Sigmoid colon (tissue), 7 donors: ENCODE measurements around the gene WIPF3. TPM values are rescaled to one million over a fixed set of nuclear protein-coding genes. Genes with fewer than 3 reads are reported as not detected.
A peak's percentile ranks its signal among the peaks of the same experiment; 100 is the strongest.

Experiments used
- DNase-seq: peaks from one replicate; pipeline ENCODE4 v3.0.0-alpha.2; 2019
- H3K27ac ChIP-seq, 4 donors: fragments of 200-600 bp; sonication (generic); one replicate each; pipeline ENCODE4 v1.5.1; 2016 to 2019; ENCODE audit warnings: mild to moderate bottlenecking in 1 of 4
- H3K27me3 ChIP-seq, 3 donors: fragments of 200-600 bp; sonication (generic); one replicate each; pipeline ENCODE4 v1.5.1; 2019; ENCODE audit warnings: mild to moderate bottlenecking in 1 of 3
- H3K36me3 ChIP-seq, 4 donors: fragments of 200-600 bp; sonication (generic); one replicate each; pipeline ENCODE4 v1.5.1; 2016 to 2019
- H3K4me1 ChIP-seq, 4 donors: fragments of 200-600 bp; sonication (generic); one replicate each; pipeline ENCODE4 v1.5.1; 2017 to 2019
- H3K4me3 ChIP-seq, 4 donors: fragments of 200-600 bp; sonication (generic); one replicate each; pipeline ENCODE4 v1.5.1; 2017 to 2019; ENCODE audit warnings: mild to moderate bottlenecking in 2 of 4, moderate library complexity in 1 of 4
- H3K9me3 ChIP-seq, 4 donors: fragments of 200-600 bp in 3 of 4; sonication (generic) in 3 of 4; one replicate each; pipeline versions ENCODE4 v1.5.1 to v1.6.1; 2013 to 2019
- EP300 ChIP-seq, 4 donors: sonication (generic); formaldehyde crosslinking; IDR thresholded peaks; one replicate each; pipeline ENCODE4 v1.6.1; 2017; ENCODE audit warnings: antibody characterized with exemption in 4 of 4
- POLR2A ChIP-seq, 2 donors: fragments of 450-650 bp; IDR thresholded peaks; one replicate each; pipeline ENCODE4 v1.6.1; 2016; ENCODE audit warnings: antibody characterized with exemption in 2 of 2, mild to moderate bottlenecking in 2 of 2, moderate library complexity in 2 of 2
- POLR2AphosphoS5 ChIP-seq, 4 donors: sonication (generic); formaldehyde crosslinking; IDR thresholded peaks; one replicate each; pipeline ENCODE4 v1.6.1; 2017; ENCODE audit warnings: antibody characterized with exemption in 4 of 4
- WGBS, 2 donors: extraction: QIAGEN DNeasy Blood & Tissue Kit; methylation state at CpG; one replicate each; pipeline ENCODE4 v1.1.7; 2013; 5-methylcytosine and 5-hydroxymethylcytosine counted together
- intact Hi-C: fragments of 100-400 bp; cut with DNase I; formaldehyde crosslinking; loops from one replicate; pipeline ENCODE4 v1.15.1; 2023
- polyA plus RNA-seq, 3 donors: library from polyadenylated mRNA; stranded (reverse); fragments of 200-250 nt; gene quantifications; one replicate each; pipeline ENCODE4 v1.2.3, GENCODE V29; 2013
- total RNA-seq, 4 donors: library from RNA; depleted of rRNA; stranded (reverse); fragments of >200 nt; gene quantifications; one replicate each; pipeline ENCODE4 v1.1.0, GENCODE V29; 2016
- TF ChIP-seq, protein P1 (sequence below), 4 experiments: fragments of 450-650 bp in 3 of 4; fragments of 200-600 bp in 1 of 4; IDR thresholded peaks; one replicate each; pipeline ENCODE4 v1.5.1; 2016 to 2019; ENCODE audit warnings: antibody characterized with exemption in 4 of 4, mild to moderate bottlenecking in 3 of 4, moderate library complexity in 2 of 4
- donor health status: healthy with polysubstance abuse.
- donor health status: Bipolar disorder and iron deficiency.
- donor health status: healthy.

Gene WIPF3
- total and polyA plus RNA-seq, 7 donors: 0.46 to 4.7 (median 0.71) TPM

DNA sequence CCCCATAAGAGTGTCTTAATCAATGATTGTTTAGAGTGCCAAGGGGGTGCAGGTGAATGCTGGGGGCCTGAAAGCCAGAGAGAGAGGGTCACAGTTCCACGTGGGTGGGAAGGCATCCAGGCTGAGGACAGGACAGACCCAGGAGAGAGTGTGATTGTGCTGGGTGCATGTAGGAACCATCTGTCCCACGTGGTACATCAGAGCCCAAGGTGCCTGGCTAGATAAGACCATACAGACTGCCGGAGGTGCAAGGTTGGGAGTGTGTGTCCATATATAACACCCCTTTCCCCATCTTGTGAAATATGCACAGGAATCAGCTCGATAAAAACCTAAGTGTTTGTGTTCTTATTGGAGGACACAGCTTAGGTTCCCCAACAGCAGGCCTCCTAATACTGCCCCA is 85.5 kb downstream of the WIPF3 start:
- 85 to 86% methylated on average over 4 of the region's 4 CpGs for WGBS, 2 donors
- H3K36me3 ChIP-seq: no peaks in the 10 kb centered on the region
- TF ChIP-seq, protein P1, sequence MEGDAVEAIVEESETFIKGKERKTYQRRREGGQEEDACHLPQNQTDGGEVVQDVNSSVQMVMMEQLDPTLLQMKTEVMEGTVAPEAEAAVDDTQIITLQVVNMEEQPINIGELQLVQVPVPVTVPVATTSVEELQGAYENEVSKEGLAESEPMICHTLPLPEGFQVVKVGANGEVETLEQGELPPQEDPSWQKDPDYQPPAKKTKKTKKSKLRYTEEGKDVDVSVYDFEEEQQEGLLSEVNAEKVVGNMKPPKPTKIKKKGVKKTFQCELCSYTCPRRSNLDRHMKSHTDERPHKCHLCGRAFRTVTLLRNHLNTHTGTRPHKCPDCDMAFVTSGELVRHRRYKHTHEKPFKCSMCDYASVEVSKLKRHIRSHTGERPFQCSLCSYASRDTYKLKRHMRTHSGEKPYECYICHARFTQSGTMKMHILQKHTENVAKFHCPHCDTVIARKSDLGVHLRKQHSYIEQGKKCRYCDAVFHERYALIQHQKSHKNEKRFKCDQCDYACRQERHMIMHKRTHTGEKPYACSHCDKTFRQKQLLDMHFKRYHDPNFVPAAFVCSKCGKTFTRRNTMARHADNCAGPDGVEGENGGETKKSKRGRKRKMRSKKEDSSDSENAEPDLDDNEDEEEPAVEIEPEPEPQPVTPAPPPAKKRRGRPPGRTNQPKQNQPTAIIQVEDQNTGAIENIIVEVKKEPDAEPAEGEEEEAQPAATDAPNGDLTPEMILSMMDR (IDR thresholded peaks at IDR 0.05): no peak
- TF ChIP-seq POLR2AphosphoS5 (IDR thresholded peaks at IDR 0.05) (no peak), EP300 (IDR thresholded peaks at IDR 0.05) (no peak), POLR2A (IDR thresholded peaks at IDR 0.05) (no peak)
- H3K27ac ChIP-seq: no peak overlapping the region
- H3K9me3 ChIP-seq: no peaks in the 10 kb centered on the region
- peaks cover 0 to 21% (median 10%) of the 10 kb centered on the region in 4 donors for H3K4me1 ChIP-seq
- no peak for DNase-seq
- intact Hi-C loops: no loop called here
- H3K4me3 ChIP-seq: no peak overlapping the region
- no peaks in the 10 kb centered on the region for H3K27me3 ChIP-seq

DNA sequence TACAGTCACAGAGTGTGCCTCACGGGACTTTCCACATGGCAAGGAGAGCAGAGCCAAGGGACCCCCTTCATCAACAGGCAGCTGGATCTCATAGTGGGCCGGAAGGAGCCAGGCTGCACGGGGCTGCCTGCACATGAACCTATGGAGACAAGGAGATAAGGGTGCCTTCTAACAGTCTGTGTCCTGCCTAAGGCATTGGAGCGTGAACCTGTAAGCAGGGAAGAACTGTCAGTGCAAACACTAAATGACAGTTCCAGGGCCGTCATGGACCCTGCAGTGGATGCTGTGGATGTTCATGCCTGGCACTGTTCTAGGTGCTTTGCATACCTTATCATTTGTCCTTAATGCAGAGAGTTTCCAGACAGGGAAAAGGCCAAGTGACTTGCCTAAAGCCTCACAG is 85.9 kb downstream of the WIPF3 start:
- Histone ChIP-seq H3K27me3 (no peaks in the 10 kb centered on the region), H3K4me3 (no peak overlapping the region), H3K27ac (no peak overlapping the region), H3K9me3 (peaks cover 0 to 2% (median 0%) of the 10 kb centered on the region in 4 donors), H3K36me3 (no peaks in the 10 kb centered on the region), H3K4me1 (peaks cover 0 to 21% (median 10%) of the 10 kb centered on the region in 4 donors)
- WGBS, 2 donors: 91 to 94% methylated on average over 5 of the region's 5 CpGs
- TF ChIP-seq POLR2AphosphoS5 (IDR thresholded peaks at IDR 0.05) (no peak), POLR2A (IDR thresholded peaks at IDR 0.05) (no peak), EP300 (IDR thresholded peaks at IDR 0.05) (no peak)
- TF ChIP-seq, protein P1 (IDR thresholded peaks at IDR 0.05): no peak
- intact Hi-C loops: no loop called here
- no peak for DNase-seq

DNA sequence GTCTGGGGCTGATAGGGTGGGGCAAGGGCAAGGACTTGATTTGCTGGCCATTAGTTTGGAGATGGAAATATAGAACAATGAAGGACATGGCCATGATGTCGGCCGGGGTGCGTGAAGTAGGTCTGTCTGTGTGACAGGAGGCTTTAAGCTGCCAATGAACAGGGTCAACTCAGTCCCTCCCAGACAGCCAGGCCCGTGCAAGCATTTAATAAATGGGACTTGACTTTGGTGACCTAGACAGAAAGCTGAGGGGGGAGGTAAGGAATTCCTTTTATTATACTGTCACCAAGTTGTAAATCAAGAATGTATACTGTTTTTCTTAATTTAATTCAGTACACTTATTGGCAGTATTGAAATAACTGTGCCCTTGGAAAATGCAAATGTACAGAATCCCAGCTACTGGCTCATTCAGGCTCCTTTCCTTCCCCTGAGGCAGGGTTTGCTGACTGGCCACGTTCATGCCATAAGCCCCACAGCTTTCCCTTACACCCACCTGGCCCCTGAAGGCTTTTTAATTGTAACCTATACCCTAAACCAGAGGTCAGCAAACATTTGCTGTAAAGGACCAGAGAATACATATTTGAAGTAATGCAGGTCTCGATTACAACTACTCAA is 87.2 kb downstream of the WIPF3 start:
- H3K36me3 ChIP-seq: no peaks in the 10 kb centered on the region
- no peak overlapping the region for H3K4me3 ChIP-seq
- H3K4me1 ChIP-seq: peaks cover 0 to 21% (median 10%) of the 10 kb centered on the region in 4 donors
- no peak overlapping the region for H3K27ac ChIP-seq
- TF ChIP-seq POLR2A (IDR thresholded peaks at IDR 0.05) (no peak), POLR2AphosphoS5 (IDR thresholded peaks at IDR 0.05) (no peak), EP300 (IDR thresholded peaks at IDR 0.05) (no peak)
- TF ChIP-seq, protein P1 (IDR thresholded peaks at IDR 0.05): no peak
- DNase-seq: no peak
- H3K9me3 ChIP-seq: peaks cover 0 to 2% (median 0%) of the 10 kb centered on the region in 4 donors
- WGBS, 2 donors: 84 to 85% methylated on average over 6 of the region's 6 CpGs
- no peaks in the 10 kb centered on the region for H3K27me3 ChIP-seq
- intact Hi-C loops: no loop called here

DNA sequence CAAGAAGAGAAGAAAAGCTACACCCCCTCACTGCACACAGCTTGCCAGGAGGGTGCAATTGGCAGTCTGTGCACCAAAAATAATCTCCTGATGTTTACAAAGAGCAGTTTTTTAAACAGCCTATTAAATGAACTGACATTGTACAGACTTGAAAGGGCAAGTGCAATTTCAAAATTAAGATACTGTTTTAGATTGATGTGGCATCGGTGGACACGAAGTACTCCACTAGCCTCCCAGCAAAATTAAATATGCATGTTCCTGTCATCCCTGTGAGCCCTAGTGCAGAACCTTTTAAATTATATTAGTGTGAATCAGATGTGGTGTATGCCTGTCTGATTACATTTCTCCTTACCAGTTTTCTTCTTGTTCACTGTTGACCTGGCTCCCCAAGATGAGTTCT is 87.9 kb downstream of the WIPF3 start:
- H3K4me3 ChIP-seq: no peak overlapping the region
- DNase-seq: no peak

DNA sequence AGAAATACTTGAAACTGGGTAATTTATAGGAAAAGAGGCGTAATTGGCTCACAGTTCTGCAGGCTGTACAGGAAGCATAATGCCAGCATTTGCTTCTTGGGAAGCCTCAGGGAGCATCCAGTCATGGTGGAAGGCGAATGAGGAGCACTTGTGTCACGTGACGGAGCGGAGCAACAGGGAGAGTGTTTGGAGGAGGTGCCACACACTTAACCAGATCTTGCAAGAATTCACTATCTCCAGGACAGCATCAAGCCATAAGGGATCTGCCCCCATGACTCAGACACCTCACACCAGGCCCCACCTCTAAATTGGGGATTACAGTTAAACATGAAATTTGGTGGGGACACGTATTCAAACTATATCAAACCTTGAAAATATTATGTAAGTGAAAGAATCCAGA is 89.3 kb downstream of the WIPF3 start:
- 78 to 79% methylated on average over 6 of the region's 6 CpGs for whole genome bisulfite sequencing, 2 donors
- no peak for DNase-seq
- intact Hi-C loops: no loop called here

More for the DNA sequence above, 87.9 kb downstream of the WIPF3 start:
- H3K27me3 ChIP-seq: no peaks in the 10 kb centered on the region
- TF ChIP-seq POLR2A (IDR thresholded peaks at IDR 0.05): no peak
- peak in 2 of 4 donors; percentile 59 to 65 for TF ChIP-seq POLR2AphosphoS5 (IDR thresholded peaks at IDR 0.05)
- H3K9me3 ChIP-seq: peaks cover 0 to 2% (median 0%) of the 10 kb centered on the region in 4 donors
- H3K36me3 ChIP-seq: no peaks in the 10 kb centered on the region
- no peak overlapping the region for H3K27ac ChIP-seq
- intact Hi-C loops: no loop called here
- H3K4me1 ChIP-seq: peaks cover 0 to 14% (median 10%) of the 10 kb centered on the region in 4 donors
- 76 to 81% methylated on average over 2 of the region's 2 CpGs for WGBS, 2 donors

More for the DNA sequence above, 89.3 kb downstream of the WIPF3 start:
- peaks cover 0 to 13% (median 10%) of the 10 kb centered on the region in 4 donors for H3K4me1 ChIP-seq
- peaks cover 0 to 2% (median 0%) of the 10 kb centered on the region in 4 donors for H3K9me3 ChIP-seq
- TF ChIP-seq POLR2AphosphoS5 (IDR thresholded peaks at IDR 0.05): no peak
- no peak for TF ChIP-seq POLR2A (IDR thresholded peaks at IDR 0.05)
- H3K27ac ChIP-seq: no peak overlapping the region
- H3K4me3 ChIP-seq: no peak overlapping the region
- H3K36me3 ChIP-seq: no peaks in the 10 kb centered on the region
- no peaks in the 10 kb centered on the region for H3K27me3 ChIP-seq
